ENCODE data around the gene MECP2.

GRCh38 chrX:154131955-154132354 lies 34.4 kb upstream of the MECP2 start:
- TF ChIP-seq POLR2A (IDR thresholded peaks at IDR 0.05), result no peak
- no peak for TF ChIP-seq CTCF (IDR thresholded peaks at IDR 0.05)

All from lower leg skin (tissue), 3 donors.